ENCODE results near the gene LDB1.

- no peak for TF ChIP-seq CTCF (IDR thresholded peaks at IDR 0.05)
- TF ChIP-seq POLR2A (IDR thresholded peaks at IDR 0.05), result no peak
Observed at GRCh38 chr10:102118867-102119266, 1.3 kb downstream of the LDB1 start.
